Activated CD4-positive, CD25-positive, alpha-beta regulatory T cell (primary cell): ENCODE measurements around the gene PATJ.
"Not testable (repeated sequence)": the region's sequence is repeated elsewhere in the genome, so short reads cannot be mapped to it uniquely, and the experiment has no call there.

Experiments
- DNase-seq, 4 experiments: peaks; one replicate each; lab custom pipeline; 2025; lab: John Stamatoyannopoulos, UW

The PATJ gene

DNA sequence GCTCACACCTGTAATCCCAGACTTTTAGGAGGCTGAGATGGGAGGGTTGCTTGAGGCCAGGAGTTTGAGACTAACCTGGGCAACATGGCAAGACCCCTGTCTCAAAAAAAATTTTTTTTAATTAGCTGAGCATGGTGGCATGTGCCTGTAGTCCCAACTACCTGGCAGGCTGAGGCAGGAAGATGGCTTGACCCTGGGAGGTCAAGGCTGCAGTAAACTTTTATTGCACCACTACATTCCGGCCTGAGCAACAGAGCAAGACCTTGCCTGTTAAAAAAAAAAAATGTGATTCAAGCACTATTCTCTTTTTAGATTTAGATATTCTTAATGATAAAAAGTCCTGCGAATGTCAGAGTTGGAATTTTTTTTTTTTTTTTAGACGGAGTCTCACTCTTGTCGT is 349.8 kb downstream of the PATJ start:
- DNase-seq: no peak

DNA sequence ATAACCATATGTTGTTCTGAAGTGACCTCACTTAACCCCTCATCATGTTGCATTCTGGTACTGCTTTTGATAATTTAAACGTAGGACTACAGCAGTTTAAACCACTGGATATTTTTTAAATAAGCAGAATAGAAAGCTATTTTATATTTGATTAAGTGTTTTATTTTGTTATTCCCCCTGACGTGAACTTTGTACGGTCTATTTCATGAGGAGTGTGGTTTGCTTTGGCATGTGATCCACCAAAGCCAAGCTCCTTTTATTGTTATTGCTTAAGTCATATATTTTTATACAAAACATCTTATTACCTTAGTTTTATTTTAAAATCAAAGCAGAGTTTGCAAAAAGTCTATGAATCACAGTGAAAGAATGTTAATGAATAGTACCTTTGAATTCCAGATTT is 351.0 kb downstream of the PATJ start:
- no peak for DNase-seq

DNA sequence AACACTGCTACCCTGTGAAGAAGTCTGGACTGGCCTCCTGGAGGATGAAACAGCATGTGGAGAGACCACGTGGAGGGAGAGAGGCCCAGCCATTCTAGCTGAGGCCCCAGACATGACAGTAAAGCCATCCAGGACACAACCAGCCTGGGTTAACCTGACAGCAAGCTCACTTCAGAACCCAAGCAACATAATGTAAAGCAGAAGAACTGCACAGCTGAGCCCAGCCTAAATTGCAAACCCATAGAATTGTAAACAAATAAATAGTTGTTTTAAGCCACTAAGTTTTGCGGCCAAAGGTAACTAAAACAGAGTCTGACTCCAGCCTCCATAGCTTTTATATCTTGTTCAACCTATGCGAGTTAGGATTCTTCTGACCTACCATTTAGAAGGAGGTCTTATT is 355.2 kb downstream of the PATJ start:
- DNase-seq: no peak

DNA sequence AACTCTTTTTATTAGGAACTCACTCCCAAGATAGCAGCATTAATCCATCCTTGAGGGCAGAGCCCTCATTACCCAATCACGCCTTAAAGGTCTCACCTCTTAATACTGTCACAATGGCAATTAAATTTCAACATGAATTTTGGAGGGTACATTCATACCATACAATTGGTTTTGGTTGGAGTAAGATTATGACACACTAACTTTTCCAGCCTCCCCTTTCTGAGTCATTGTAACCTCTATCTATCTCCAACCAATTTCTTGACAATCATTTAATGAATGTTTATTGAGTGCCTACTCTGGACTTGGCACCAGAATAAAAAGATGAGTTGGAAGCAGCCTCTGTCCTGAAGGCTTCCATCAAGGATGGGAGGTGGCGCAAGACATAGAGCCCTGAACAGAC is 358.2 kb downstream of the PATJ start:
- DNase-seq: no peak

DNA sequence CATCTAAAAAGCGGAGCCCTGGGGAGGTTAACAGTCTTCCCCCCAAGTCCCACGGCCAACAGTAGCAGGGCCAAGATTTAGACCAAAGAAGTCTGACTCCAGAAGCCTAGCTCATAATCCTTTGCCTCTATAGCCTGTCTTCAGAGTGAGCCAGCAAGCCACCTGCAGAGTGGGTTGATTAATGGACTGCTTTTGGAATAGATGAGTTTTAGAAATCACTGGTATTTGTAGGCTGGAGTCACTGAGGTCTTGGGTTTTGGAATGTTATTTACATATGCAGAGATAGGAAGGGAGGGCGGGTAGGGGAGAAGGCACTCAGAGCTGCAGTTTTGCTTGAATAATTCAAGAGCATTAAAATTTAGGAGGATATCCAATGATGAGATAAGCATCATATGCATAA is 361.6 kb downstream of the PATJ start:
- DNase-seq: no peak

DNA sequence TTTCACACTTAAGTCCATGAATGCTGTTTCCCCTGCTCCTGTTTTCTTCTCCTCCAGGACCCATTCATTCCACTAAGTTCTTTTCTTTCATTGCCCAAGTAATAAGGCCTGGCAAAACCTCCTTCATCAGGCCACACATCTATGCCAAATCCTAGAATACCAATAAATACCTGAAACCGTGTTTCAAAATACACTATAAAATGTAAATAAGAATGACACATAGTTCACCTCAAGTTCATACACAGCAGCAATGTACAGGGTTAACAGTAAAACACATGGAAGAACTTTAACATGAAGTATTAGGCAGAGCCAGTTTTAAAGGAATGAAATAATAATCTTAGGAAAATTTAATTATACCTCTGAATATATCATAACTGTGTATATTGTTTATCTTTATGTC is 365.6 kb downstream of the PATJ start:
- DNase-seq: no peak

DNA sequence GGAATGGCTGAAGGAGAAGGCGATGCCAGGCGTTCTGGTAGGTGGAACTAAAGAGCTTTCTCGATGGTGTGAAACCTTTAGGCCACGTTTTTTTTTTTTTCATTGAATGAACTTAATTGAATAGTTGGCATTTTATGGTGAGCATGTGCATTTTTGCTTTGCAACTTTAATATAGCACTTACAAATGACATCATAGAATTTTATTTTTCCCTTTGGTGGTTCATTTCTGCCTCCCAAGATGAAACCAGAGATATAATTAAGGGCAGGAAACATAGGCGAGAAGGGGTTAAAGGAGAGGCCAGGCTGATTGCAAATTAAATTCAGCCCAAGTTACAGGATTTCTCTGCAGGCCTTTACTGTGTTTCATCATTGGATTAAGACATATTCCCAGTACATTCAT is 366.8 kb downstream of the PATJ start:
- no peak for DNase-seq

DNA sequence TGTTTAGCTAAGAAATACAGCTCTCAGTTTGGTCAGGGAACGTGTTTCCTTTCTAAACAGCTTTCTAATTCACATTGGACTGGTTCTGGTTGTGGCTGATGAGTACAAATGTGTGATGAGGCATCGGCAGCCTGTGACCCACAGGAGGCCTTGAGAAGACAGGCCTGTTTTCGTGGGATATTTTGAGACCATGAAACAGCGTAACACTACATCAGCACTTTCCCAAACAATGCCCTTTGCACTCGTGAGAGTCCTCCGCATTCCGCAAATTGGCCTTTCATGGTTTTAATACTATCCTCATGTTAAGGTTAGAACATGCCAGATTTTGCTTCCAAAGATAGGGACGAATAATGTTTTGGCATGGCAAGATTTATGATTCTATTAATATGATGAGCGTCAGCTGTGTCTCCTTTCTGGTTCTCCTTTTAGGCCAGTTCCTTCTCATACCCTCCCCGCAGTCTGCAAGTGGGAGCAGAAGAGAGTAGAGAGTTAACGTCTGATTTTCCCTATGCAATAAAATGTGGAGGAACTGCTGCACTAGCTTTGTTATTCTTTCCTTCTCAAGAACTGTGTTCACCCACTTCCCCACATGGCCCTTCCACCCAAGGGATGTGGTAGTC is 368.0 kb downstream of the PATJ start:
- no peak for DNase-seq

DNA sequence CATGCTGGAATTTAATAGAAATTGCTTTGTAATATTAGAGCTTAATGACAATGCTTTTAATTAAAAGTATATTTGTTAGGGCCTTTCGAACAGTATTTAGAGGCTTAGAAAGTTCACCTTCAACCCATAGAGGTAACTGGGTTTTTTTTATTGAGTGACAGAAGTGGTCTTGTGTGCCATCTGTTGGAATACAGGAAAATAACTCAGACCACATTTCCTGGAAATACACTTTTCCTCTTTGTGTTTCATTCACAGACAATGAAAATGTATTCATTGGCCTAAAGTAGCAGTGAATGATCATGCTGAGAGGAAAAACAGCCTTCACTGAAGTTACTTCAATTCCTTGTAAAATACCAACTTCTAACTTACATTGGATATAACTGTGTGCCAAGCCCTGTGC is 368.8 kb downstream of the PATJ start:
- no peak for DNase-seq

DNA sequence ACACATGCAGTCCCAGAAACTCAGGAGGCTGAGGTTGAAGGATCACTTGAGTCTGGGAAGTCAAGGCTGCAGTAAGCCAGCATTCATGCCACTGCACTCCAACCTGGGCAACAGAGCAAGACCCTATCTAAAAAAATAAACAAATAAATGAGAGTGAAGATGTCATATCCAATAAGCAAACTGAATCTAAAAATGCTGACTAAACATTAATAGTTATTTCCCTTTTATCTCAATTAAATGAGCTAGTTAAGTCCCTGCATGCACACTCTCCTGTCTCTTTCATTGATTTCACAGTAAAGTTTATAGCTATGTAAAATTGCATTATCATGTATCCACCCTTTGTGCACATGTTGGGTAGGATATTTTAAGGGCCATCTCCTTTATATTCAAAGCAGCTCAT is 371.2 kb downstream of the PATJ start:
- no peak for DNase-seq

DNA sequence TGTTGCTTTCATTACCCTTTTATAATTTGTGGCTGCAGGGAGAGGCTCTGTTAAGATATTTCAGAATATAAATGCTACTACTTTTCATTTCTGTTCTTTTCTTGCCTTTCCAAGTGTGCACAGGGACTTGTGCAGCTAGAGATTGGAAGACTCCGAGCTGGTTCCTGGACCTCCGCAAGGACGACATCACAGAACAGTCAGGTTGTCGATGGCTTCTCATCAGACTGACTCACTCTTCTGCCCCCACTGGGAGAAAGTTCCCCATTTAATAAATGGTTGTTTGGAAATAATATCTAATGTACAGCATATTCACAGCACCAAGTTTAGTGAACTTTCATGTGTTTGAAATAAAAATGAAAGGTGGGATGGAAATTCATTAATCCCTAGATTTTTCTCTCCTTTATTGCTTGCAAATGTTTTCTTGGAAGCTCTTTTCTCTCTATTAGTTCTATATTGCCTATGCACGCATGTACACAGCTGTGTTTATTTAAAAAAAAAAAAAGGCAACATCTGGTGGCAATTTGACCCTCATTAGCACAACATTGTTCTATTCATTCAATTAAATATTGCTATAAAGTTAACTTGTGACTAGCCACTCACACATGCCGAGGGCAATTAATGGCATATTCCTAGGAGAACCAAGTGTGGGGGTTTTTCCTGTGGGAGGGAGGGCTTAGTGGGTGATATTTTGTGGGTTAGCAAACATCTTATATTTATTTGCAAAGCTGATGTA is 374.9 kb downstream of the PATJ start:
- no peak for DNase-seq

DNA sequence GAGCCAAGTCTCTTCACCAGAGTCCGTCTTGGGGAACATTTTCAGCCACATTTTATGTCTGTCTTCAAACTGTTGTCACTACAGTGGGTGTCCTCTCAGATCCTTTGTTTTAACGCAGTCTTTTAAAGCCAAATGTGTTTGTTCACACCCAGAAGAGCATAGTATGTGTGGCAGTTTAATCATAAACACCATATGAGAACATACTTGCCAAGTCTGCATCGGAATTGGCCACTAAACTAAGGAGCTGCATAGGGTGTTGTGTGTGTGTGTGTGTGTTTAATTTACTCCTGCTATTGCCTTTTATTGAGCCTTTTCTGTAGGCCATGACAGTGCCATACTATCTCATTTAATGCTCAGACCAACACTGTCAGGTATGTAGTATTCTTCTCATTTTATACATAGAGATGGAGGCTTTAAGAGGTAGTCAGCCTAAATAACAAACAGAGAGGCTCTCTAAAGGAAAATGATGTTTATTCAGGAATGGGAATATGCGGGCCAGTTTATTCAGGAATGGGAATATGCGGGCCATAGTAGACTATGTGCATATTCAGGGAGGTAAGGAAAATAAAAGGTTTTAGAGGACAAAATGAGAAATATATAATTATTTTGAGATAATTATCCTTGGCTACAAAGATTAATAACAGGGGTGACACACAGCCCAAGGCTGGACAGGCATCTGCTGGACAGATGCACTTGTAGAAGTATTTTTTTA is 384.5 kb downstream of the PATJ start:
- DNase-seq: no peak

DNA sequence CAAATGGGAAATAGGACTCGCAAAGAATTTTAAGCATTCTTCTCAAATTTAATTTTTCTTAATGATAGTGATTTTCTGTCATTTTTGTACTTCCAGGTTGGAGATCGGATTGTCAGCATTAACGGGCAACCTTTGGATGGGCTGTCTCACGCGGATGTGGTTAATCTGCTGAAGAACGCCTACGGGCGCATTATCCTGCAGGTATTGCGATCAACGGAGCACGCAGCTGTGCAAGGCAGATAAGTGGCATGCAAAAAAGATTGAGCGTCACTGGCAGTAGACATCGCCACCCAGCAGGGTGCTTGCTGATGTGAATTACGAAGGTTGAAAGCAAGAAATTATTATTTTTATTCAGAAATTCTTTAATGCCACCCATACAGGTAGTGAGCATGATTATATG is 386.5 kb downstream of the PATJ start:
- DNase-seq: no peak

DNA sequence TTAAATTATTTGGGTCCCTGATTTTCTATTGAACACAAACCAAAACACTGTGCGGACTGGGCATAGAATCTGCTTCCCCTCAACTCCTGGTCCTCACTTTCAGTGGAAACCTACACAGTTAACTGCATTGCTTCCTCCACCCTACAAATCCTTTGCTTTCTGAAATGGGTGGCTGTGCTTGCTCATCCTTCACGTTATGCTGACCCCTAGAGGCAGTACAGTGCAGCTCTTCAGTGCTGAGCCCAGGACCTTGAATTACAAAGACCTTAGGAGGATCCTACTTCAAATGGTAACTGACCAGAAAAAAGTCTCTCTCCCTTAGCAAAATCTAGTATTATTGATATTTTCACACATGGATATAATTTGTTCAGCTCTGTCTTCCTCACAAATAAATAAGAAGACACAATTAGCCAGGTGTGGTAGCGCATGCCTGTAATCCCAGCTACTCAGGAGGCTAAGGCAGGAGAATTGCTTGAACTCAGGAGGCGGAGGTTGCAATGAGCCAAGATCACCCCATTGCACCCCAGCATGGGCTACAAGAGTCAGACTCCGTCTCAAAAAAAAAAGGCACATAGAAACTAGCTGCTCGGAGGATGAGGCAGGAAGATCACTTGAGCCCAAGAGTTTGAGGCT is 388.9 kb downstream of the PATJ start:
- no peak for DNase-seq

DNA sequence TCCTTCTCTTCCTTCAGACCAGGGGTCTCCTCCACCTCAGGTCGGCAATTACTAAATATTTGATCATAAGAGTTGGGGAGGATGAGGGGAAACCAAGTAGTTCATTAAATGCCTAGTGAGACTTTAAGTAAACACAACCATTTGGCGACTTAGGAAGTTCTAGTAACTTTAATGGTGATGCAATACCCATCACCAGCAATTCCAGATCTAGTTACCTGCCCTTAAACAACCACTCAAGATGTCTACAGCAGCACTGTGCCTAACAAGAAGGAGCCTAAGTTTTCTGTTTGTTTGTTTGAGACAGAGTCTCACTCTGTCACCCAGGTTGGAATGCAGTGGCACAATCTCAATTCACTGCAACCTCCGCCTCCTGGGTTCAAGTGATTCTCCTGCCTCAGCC is 395.7 kb downstream of the PATJ start:
- DNase-seq: no peak

DNA sequence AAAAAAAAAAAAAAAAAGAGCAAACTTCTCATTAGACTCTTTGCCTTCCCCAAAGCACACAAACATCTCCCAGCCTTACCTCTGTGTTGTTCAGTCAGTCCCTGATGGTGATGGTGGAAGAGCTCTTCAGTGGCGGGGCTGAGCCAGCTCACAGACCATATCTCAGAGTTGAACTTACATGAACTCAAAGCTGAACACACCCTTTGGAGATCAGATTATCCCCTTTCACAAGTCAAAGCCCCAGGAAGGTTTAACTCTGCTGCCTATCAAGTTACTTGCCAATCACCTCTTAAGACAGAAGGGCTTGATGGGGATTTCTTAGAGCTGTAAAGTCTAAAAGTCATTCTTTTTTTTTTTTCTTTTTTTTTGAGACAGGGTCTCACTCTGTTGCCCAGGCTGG is 397.1 kb downstream of the PATJ start:
- DNase-seq: no peak

DNA sequence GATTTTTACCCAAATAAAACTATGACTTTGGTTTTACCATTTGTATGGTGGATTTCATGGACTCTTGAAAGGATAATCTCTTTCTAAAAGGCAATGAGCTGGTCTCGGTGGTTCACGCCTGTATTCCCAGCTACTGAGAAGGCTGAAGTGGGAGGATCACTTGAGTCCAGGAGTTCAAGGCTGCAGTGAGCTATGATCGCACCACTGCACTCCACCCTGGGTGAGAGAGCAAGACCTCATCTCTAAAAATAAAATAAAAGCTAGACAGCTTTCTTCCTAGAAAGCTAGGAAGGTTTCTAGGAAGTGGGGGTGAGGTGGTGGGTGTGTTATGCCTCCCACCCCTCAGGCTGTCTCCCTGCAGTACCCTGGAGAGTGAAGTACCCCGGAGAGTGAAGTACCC is 398.4 kb downstream of the PATJ start:
- no peak for DNase-seq

DNA sequence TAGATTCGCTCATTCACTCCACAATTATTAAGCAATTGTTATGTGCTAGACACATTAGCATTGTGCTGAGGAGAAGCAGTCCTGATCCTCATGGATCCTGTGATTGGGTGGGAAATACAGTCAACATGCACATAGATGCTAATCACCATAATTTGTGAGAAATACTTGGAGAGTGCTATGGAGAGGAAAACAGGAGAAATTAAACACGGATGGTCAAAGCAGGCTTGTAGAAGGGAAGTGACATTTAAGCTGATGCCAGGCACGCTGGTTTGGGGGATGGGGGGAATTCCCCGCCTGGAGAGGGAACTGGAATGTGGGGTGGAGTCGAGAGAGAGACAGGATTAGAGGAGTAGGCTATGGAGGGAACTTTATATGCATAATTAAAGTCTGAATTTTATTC is 400.2 kb downstream of the PATJ start:
- no peak for DNase-seq

DNA sequence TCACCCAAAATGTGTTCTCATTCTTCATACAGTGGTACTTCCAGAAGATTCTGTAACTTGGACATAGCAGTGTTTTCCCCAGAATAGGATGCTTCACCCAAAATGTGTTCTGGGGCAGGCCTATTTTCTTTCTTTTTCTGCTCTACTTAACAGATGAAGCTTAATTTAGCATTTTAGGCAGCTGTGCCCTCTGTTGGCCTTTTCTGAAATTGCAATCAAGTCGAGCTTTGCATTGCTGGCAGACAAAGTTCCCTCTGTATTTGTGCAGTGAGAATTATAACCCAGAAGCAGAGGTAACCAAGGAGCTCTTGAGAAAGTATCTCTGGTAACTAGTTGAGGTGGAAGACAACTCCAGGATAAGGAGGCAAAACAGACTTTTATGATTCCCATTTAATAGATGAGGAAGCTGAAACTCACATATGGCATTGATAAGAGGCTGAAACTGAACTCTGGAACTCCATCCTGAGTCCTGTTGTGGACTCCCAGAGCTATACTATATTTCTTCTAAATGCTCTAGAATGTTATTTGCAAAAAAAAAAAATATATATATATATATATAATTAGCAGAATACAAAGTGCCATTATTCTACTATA is 402.1 kb downstream of the PATJ start:
- DNase-seq: no peak

DNA sequence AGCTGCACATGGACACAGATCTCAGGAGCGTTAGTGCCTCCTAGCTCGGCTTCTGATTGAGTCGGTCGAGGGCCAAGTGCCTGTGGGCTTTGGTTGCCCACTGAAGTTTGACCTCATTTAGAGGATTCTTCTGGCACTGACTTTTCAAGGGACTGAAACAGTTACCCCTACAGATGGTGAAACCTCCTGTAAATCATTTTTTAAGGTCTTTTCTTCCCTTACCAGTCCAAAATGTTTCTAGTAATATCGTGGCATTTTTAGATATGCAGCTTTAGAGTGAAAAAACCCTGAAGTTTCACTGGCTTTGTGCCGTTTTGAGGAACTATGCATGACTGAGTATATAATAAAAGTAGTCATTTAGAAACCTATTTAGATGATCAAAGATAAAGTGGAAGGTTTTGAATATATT is 417.7 kb downstream of the PATJ start:
- DNase-seq: no peak

DNA sequence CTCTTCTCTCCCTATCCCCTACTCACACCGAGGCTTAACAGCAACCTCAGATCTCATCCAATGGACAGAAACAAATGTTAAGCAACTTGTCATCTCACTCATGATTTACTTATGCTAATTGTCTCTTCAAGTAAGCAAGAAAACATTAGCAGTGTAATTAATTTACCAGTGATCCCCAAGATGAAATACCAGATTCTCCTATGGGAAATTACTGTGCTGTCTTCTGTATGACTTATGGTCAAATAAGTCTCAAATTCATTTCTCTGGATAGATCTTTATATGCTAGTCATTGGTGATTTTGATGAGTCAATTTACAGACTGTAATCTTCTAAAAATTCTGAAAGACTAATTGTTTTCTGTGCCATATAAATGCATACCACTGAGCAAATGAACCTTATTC is 419.4 kb downstream of the PATJ start:
- no peak for DNase-seq

DNA sequence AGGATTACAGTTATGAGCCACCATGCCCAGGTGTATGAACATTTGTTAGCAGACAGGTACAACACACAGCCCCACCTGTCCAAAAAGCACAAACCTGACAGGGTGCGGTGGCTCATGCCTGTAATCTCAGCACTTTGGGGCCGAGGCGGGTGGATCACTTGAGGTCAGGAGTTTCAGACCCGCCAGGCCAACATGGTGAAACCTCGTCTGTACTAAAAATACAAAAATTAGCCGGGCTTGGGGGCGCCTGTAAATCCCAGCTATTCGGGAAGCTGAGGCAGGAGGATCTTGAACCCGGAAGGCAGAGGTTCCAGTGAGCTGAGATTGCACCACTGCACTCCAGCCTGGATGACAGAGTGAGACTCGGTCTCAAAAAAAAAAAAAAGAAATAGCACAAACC is 428.1 kb downstream of the PATJ start:
- not testable (repeated sequence) for DNase-seq
